Upper lobe of left lung (tissue), 6 donors: ENCODE results near the gene ACTN1. TPM values are rescaled to one million over a fixed set of nuclear protein-coding genes. Genes with fewer than 3 reads are reported as not detected.

Source experiments
- ATAC-seq, 2 donors: fragments of 200-7000 bp; cut with Tn5 transposase; one replicate each; pipeline ENCODE4 v1.9.1; 2022; ENCODE audit warnings: mild to moderate bottlenecking in 2 of 2, moderate library complexity in 2 of 2; ENCODE audit not compliant: low FRiP score in 2 of 2
- DNase-seq, 2 donors: peaks; one replicate each; pipeline ENCODE4 v3.0.0-alpha.2; 2019 to 2020
- H3K27ac ChIP-seq, 4 donors: fragments of 200-600 bp; sonication (generic); one replicate each; pipeline ENCODE4 v1.5.1; 2016 to 2019
- H3K27me3 ChIP-seq, 4 donors: fragments of 200-600 bp; sonication (generic); one replicate each; pipeline ENCODE4 v1.5.1; 2017 to 2019
- H3K36me3 ChIP-seq, 4 donors: fragments of 200-600 bp; sonication (generic); one replicate each; pipeline ENCODE4 v1.5.1; 2016 to 2019
- H3K4me1 ChIP-seq, 4 donors: fragments of 200-600 bp; sonication (generic); one replicate each; pipeline ENCODE4 v1.5.1; 2018 to 2019
- H3K4me3 ChIP-seq, 4 donors: fragments of 200-600 bp; sonication (generic); one replicate each; pipeline ENCODE4 v1.5.1; 2017 to 2019; ENCODE audit warnings: mild to moderate bottlenecking in 2 of 4, moderate library complexity in 1 of 4
- H3K9me3 ChIP-seq, 4 donors: fragments of 200-600 bp; sonication (generic); one replicate each; pipeline ENCODE4 v1.5.1; 2018 to 2019
- CTCF ChIP-seq, 6 experiments: fragments of 450-650 bp in 4 of 6; fragments of 200-600 bp in 2 of 6; sonication (generic) in 2 of 6; IDR thresholded peaks; one replicate each; pipeline ENCODE4 v1.5.1; 2016 to 2019; ENCODE audit warnings: antibody characterized with exemption in 6 of 6
- EP300 ChIP-seq, 4 donors: sonication (generic); formaldehyde crosslinking; IDR thresholded peaks; one replicate each; pipeline ENCODE4 v1.5.1; 2017; ENCODE audit warnings: antibody characterized with exemption in 4 of 4, control low read depth in 2 of 4
- POLR2A ChIP-seq, 4 donors: fragments of 450-650 bp; IDR thresholded peaks; one replicate each; pipeline ENCODE4 v1.5.1; 2016 to 2017; ENCODE audit warnings: antibody characterized with exemption in 4 of 4, mild to moderate bottlenecking in 2 of 4
- POLR2AphosphoS5 ChIP-seq, 2 donors: sonication (generic); formaldehyde crosslinking; IDR thresholded peaks; one replicate each; pipeline ENCODE4 v1.5.1; 2017; ENCODE audit warnings: antibody characterized with exemption in 2 of 2
- WGBS, 2 donors: methylation state at CpG; one replicate each; pipeline ENCODE4 v1.1.5; 2017 to 2018; 5-methylcytosine and 5-hydroxymethylcytosine counted together
- total RNA-seq, 6 donors: library from RNA; depleted of rRNA in 4 of 6; stranded (reverse); fragments of >200 nt in 4 of 6; gene quantifications; one replicate each; pipeline versions ENCODE4 v1.1.0 to v1.2.1, GENCODE V29; 2016 to 2021
- donor health status: DM: no; HTN: no; CAD: no; lungs with moderate emphysema.
- donor health status: DM: no; HTN: yes; CAD: no; lungs with severe emphysema.

Gene ACTN1
- total RNA-seq, 6 donors from 2014 or later: 117 to 195 (median 157) TPM

GRCh38 chr14:68958553-68958952 is 20.5 kb downstream of the ACTN1 start:
- DNase-seq (no peak), ATAC-seq (no peak)
- H3K9me3 ChIP-seq: no peaks in the 10 kb centered on the region
- no peaks in the 10 kb centered on the region for H3K36me3 ChIP-seq
- 14 to 23% methylated on average over 5 to 6 of the region's 6 CpGs for WGBS, 2 donors
- H3K27ac ChIP-seq: peak overlapping the region in 3 of 4 donors; percentile 2 to 76 (median 65)
- H3K4me1 ChIP-seq: peaks cover 38 to 57% (median 52%) of the 10 kb centered on the region in 4 donors
- no peak overlapping the region for H3K4me3 ChIP-seq
- TF ChIP-seq CTCF (IDR thresholded peaks at IDR 0.05) (no peak), POLR2A (IDR thresholded peaks at IDR 0.05) (no peak), POLR2AphosphoS5 (IDR thresholded peaks at IDR 0.05) (no peak), EP300 (IDR thresholded peaks at IDR 0.05) (no peak)
- no peaks in the 10 kb centered on the region for H3K27me3 ChIP-seq

GRCh38 chr14:68957775-68958174 is 21.3 kb downstream of the ACTN1 start:
- Histone ChIP-seq H3K27me3 (no peaks in the 10 kb centered on the region), H3K27ac (peak overlapping the region in 3 of 4 donors; percentile 37 to 76 (median 65)), H3K36me3 (no peaks in the 10 kb centered on the region), H3K9me3 (no peaks in the 10 kb centered on the region), H3K4me3 (no peak overlapping the region), H3K4me1 (peaks cover 39 to 64% (median 56%) of the 10 kb centered on the region in 4 donors)
- ATAC-seq (peak in 1 of 2 donors; percentile 45), DNase-seq (no peak)
- TF ChIP-seq CTCF (IDR thresholded peaks at IDR 0.05): no peak
- no peak for TF ChIP-seq POLR2A (IDR thresholded peaks at IDR 0.05)
- no peak for TF ChIP-seq EP300 (IDR thresholded peaks at IDR 0.05)
- no peak for TF ChIP-seq POLR2AphosphoS5 (IDR thresholded peaks at IDR 0.05)
- 60 to 73% methylated on average over 11 to 12 of the region's 12 CpGs for WGBS, 2 donors

GRCh38 chr14:68956724-68957123 is 22.4 kb downstream of the ACTN1 start:
- Histone ChIP-seq H3K27me3 (no peaks in the 10 kb centered on the region), H3K27ac (peak overlapping the region in 2 of 4 donors; percentile 11 to 41), H3K4me3 (no peak overlapping the region), H3K9me3 (no peaks in the 10 kb centered on the region), H3K4me1 (peaks cover 41 to 70% (median 61%) of the 10 kb centered on the region in 4 donors), H3K36me3 (no peaks in the 10 kb centered on the region)
- TF ChIP-seq POLR2AphosphoS5 (IDR thresholded peaks at IDR 0.05) (no peak), POLR2A (IDR thresholded peaks at IDR 0.05) (no peak), CTCF (IDR thresholded peaks at IDR 0.05) (no peak), EP300 (IDR thresholded peaks at IDR 0.05) (no peak)
- ATAC-seq (no peak), DNase-seq (no peak)
- 76 to 78% methylated on average over 3 of the region's 3 CpGs for WGBS, 2 donors

- WGBS, 2 donors: 53 to 67% methylated on average over 5 of the region's 5 CpGs
- H3K9me3 ChIP-seq: no peaks in the 10 kb centered on the region
- H3K4me3 ChIP-seq: no peak overlapping the region
- H3K27ac ChIP-seq: peak overlapping the region in 1 of 4 donors; percentile 41
- TF ChIP-seq POLR2AphosphoS5 (IDR thresholded peaks at IDR 0.05) (no peak), POLR2A (IDR thresholded peaks at IDR 0.05) (no peak), EP300 (IDR thresholded peaks at IDR 0.05) (no peak), CTCF (IDR thresholded peaks at IDR 0.05) (no peak)
- DNase-seq (no peak), ATAC-seq (no peak)
- H3K36me3 ChIP-seq: no peaks in the 10 kb centered on the region
- H3K4me1 ChIP-seq: peaks cover 50 to 79% (median 70%) of the 10 kb centered on the region in 4 donors
- no peaks in the 10 kb centered on the region for H3K27me3 ChIP-seq
Measured at GRCh38 chr14:68955851-68956179, 23.3 kb downstream of the ACTN1 start.

GRCh38 chr14:68955164-68955850 is 23.8 kb downstream of the ACTN1 start:
- Histone ChIP-seq H3K4me3 (no peak overlapping the region), H3K27me3 (no peaks in the 10 kb centered on the region), H3K9me3 (no peaks in the 10 kb centered on the region), H3K36me3 (no peaks in the 10 kb centered on the region), H3K4me1 (peaks cover 53 to 84% (median 71%) of the 10 kb centered on the region in 4 donors), H3K27ac (no peak overlapping the region)
- no peak for DNase-seq
- 65 to 68% methylated on average over 10 of the region's 10 CpGs for WGBS, 2 donors
- TF ChIP-seq EP300 (IDR thresholded peaks at IDR 0.05) (no peak), POLR2A (IDR thresholded peaks at IDR 0.05) (no peak), POLR2AphosphoS5 (IDR thresholded peaks at IDR 0.05) (no peak), CTCF (IDR thresholded peaks at IDR 0.05) (no peak)
- ATAC-seq: no peak
